ENCODE data around the gene DENND5A. TPM values are rescaled to one million over a fixed set of nuclear protein-coding genes. Genes with fewer than 3 reads are reported as not detected.
A peak's percentile ranks its signal among the peaks of the same experiment; 100 is the strongest.

DENND5A gene
- polyA plus RNA-seq, 3 donors, result 24.4 to 291 (median 37.5) TPM

- Histone ChIP-seq H3K4me2 (replicated peaks; ENCODE audit: extremely low read depth, low read length, poor library complexity, severe bottlenecking) (no peak overlapping the region), H3K4me1 (ENCODE audit: control insufficient read depth in 1 of 2, insufficient read depth in 2 of 2, low read length in 2 of 2) (no peaks in the 10 kb centered on the region), H3K27ac (ENCODE audit: low read depth in 1 of 2, low read length in 2 of 2) (no peak overlapping the region), H2AFZ (ENCODE audit: insufficient read depth, low read depth, low read length, poor library complexity, severe bottlenecking) (no peak overlapping the region), H4K20me1 (ENCODE audit: insufficient read depth, low read length) (no peaks in the 10 kb centered on the region), H3K27me3 (ENCODE audit: control insufficient read depth in 2 of 2, insufficient read depth in 2 of 2, low read length in 2 of 2) (no peaks in the 10 kb centered on the region), H3K36me3 (replicated peaks in 1 of 2; ENCODE audit: control insufficient read depth in 1 of 2, insufficient read depth in 2 of 2, low read length in 2 of 2) (no peaks in the 10 kb centered on the region), H3K4me3 (replicated peaks in 1 of 3; ENCODE audit: low read depth in 2 of 3, low read length in 3 of 3) (no peak overlapping the region), H3K9me3 (replicated peaks in 1 of 2; ENCODE audit: control insufficient read depth in 1 of 2, insufficient read depth in 1 of 2, low read length in 2 of 2) (peaks cover 5 to 19% of the 10 kb centered on the region in 2 donors), H3K9ac (ENCODE audit: insufficient read depth, low read length, poor library complexity, severe bottlenecking) (no peak overlapping the region), H3K79me2 (ENCODE audit: insufficient read depth, low read length) (no peaks in the 10 kb centered on the region)
- H3K27me3 Mint-ChIP-seq (ENCODE audit: low read depth in 3 of 3), result peaks cover 1 to 7% (median 1%) of the 10 kb centered on the region in 3 donors
- 100% methylated on average over 1 of the region's 3 CpGs for WGBS (ENCODE audit: insufficient coverage)
- DNase-seq, result no peak
- H3K4me3 Mint-ChIP-seq, result no peak overlapping the region
- H3K36me3 Mint-ChIP-seq, result no peaks in the 10 kb centered on the region
- H3K9me3 Mint-ChIP-seq, result peaks cover 10 to 20% (median 13%) of the 10 kb centered on the region in 7 donors
- intact Hi-C loops (cut with micrococcal nuclease), result no loop called here
- TF ChIP-seq CTCF (IDR thresholded peaks at IDR 0.05), result no peak
- H3K4me1 Mint-ChIP-seq, result no peaks in the 10 kb centered on the region
- H3K27ac Mint-ChIP-seq, result no peak overlapping the region
Measured at GRCh38 chr11:9109858-9110731, 155.1 kb downstream of the DENND5A start.

GRCh38 chr11:9104580-9104979, 160.6 kb downstream of the DENND5A start:
- Histone ChIP-seq H2AFZ (ENCODE audit: insufficient read depth, low read depth, low read length, poor library complexity, severe bottlenecking) (no peak overlapping the region), H3K9me3 (replicated peaks in 1 of 2; ENCODE audit: control insufficient read depth in 1 of 2, insufficient read depth in 1 of 2, low read length in 2 of 2) (no peaks in the 10 kb centered on the region), H3K79me2 (ENCODE audit: insufficient read depth, low read length) (no peaks in the 10 kb centered on the region), H3K4me2 (replicated peaks; ENCODE audit: extremely low read depth, low read length, poor library complexity, severe bottlenecking) (no peak overlapping the region), H3K27me3 (ENCODE audit: control insufficient read depth in 2 of 2, insufficient read depth in 2 of 2, low read length in 2 of 2) (no peaks in the 10 kb centered on the region), H4K20me1 (ENCODE audit: insufficient read depth, low read length) (no peaks in the 10 kb centered on the region), H3K4me3 (replicated peaks in 1 of 3; ENCODE audit: low read depth in 2 of 3, low read length in 3 of 3) (no peak overlapping the region), H3K27ac (ENCODE audit: low read depth in 1 of 2, low read length in 2 of 2) (no peak overlapping the region), H3K9ac (ENCODE audit: insufficient read depth, low read length, poor library complexity, severe bottlenecking) (no peak overlapping the region), H3K4me1 (ENCODE audit: control insufficient read depth in 1 of 2, insufficient read depth in 2 of 2, low read length in 2 of 2) (no peaks in the 10 kb centered on the region), H3K36me3 (replicated peaks in 1 of 2; ENCODE audit: control insufficient read depth in 1 of 2, insufficient read depth in 2 of 2, low read length in 2 of 2) (no peaks in the 10 kb centered on the region)
- peaks cover 0 to 7% (median 4%) of the 10 kb centered on the region in 3 donors for H3K27me3 Mint-ChIP-seq (ENCODE audit: low read depth in 3 of 3)
- no peak overlapping the region for H3K4me3 Mint-ChIP-seq
- no peak for DNase-seq
- intact Hi-C loops (cut with micrococcal nuclease), result no loop called here
- H3K27ac Mint-ChIP-seq, result peak overlapping the region in 1 of 7 donors; percentile 3
- WGBS (ENCODE audit: insufficient coverage), result 88% methylated on average over 5 of the region's 7 CpGs
- H3K4me1 Mint-ChIP-seq, result no peaks in the 10 kb centered on the region
- no peaks in the 10 kb centered on the region for H3K36me3 Mint-ChIP-seq
- no peaks in the 10 kb centered on the region for H3K9me3 Mint-ChIP-seq
- TF ChIP-seq CTCF (IDR thresholded peaks at IDR 0.05), result no peak

Data from CD14-positive monocyte (primary cell).